Adrenal gland (tissue), 12 donors: ENCODE results near the gene TENT4B. TPM values are rescaled to one million over a fixed set of nuclear protein-coding genes. Genes with fewer than 3 reads are reported as not detected.

Experiments
- DNase-seq, 7 donors: peaks; one replicate each; pipeline ENCODE4 v3.0.0-alpha.2; 2019 to 2020
- H3K27ac ChIP-seq, 5 donors: fragments of 200-600 bp; sonication (generic) in 4 of 5; 1 replicate in 3 of 5; 2 replicates in 2 of 5; pipeline versions ENCODE4 v1.5.1 to v1.8.0; 2016 to 2020; ENCODE audit warnings: mild to moderate bottlenecking in 1 of 5
- H3K27me3 ChIP-seq: fragments of 200-600 bp; 2 replicates; pipeline ENCODE4 v1.8.0; 2021
- H3K36me3 ChIP-seq, 2 donors: fragments of 200-600 bp; replicated peaks in 1 of 2; 1 replicate in 1 of 2; 2 replicates in 1 of 2; pipeline versions ENCODE4 v1.5.1 to v1.8.0; 2018 to 2022
- H3K4me1 ChIP-seq, 2 donors: fragments of 200-600 bp; replicated peaks in 1 of 2; 1 replicate in 1 of 2; 2 replicates in 1 of 2; pipeline versions ENCODE4 v1.5.1 to v1.8.0; 2018 to 2021
- H3K4me3 ChIP-seq, 4 donors: fragments of 200-600 bp; sonication (generic) in 3 of 4; one replicate each; pipeline ENCODE4 v1.5.1; 2016 to 2018
- H3K9me3 ChIP-seq, 3 donors: fragments of 200-600 bp; sonication (generic) in 1 of 3; replicated peaks in 1 of 3; 1 replicate in 2 of 3; 2 replicates in 1 of 3; pipeline versions ENCODE4 v1.5.1 to v1.8.0; 2016 to 2021
- CTCF ChIP-seq, 6 experiments: fragments of 450-650 bp in 4 of 6; fragments of 200-600 bp in 2 of 6; sonication (generic) in 1 of 6; IDR thresholded peaks; 1 replicate in 5 of 6; 2 replicates in 1 of 6; pipeline versions ENCODE4 v1.5.1 to v1.8.0; 2016 to 2021; ENCODE audit warnings: antibody characterized with exemption in 6 of 6, mild to moderate bottlenecking in 2 of 6, moderate library complexity in 1 of 6
- POLR2A ChIP-seq, 2 donors: fragments of 450-650 bp; IDR thresholded peaks; one replicate each; pipeline ENCODE4 v1.6.1; 2017; ENCODE audit warnings: antibody characterized with exemption in 2 of 2, mild to moderate bottlenecking in 2 of 2, moderate library complexity in 1 of 2
- WGBS, 4 donors: extraction: QIAGEN DNeasy Blood & Tissue Kit in 2 of 4; methylation state at CpG; one replicate each; pipeline versions ENCODE4 v1.1.5 to v1.1.7; 2013 to 2017; 5-methylcytosine and 5-hydroxymethylcytosine counted together
- intact Hi-C, 2 donors: fragments of 100-400 bp; cut with DNase I; formaldehyde crosslinking; loops; one replicate each; pipeline versions ENCODE4 v1.14.1 to v1.15.0; 2022 to 2023
- polyA plus RNA-seq, 3 donors: library from polyadenylated mRNA; stranded (reverse); fragments of 200-250 nt in 2 of 3; fragments of 350-450 nt in 1 of 3; fragmentation: Illumina TruSeq in 1 of 3; extraction: RNeasy Lipid Tissue Mini Kit (QIAGEN cat#74804) in 1 of 3; gene quantifications; one replicate each; pipeline ENCODE4 v1.2.3, GENCODE V29; 2013 to 2014
- total RNA-seq, 9 donors: library from RNA; depleted of rRNA in 4 of 9; stranded (reverse); fragments of >200 nt in 4 of 9; fragments of 120-200 nt in 1 of 9; fragmentation: NEBNext Ultra II Directional in 1 of 9; extraction: Animal tissue kit (Norgen Biotek cat#: 25700) in 1 of 9; gene quantifications; one replicate each; pipeline versions ENCODE4 v1.1.0 to v1.2.4, GENCODE V29; 2013 to 2023
- donor health status: healthy with polysubstance abuse.
- donor health status: Bipolar disorder and iron deficiency.
- donor health status: DM: yes; HTN: yes; CAD: no.
- donor health status: DM: no; HTN: no; CAD: no.
- donor health status: DM: no; HTN: no; CAD: no.
- donor health status: DM: yes; HTN: yes; CAD: no.

TENT4B gene
- total and polyA plus RNA-seq, 12 donors, result 4.2 to 27.8 (median 13.4) TPM

- 88 to 95% (median 92%) methylated on average over 1 of the region's 1 CpG for WGBS, 4 donors
- intact Hi-C loops, result no loop called here
- Histone ChIP-seq H3K9me3 (no peaks in the 10 kb centered on the region), H3K4me3 (no peak overlapping the region), H3K36me3 (no peaks in the 10 kb centered on the region), H3K4me1 (peaks cover 19 to 31% of the 10 kb centered on the region in 2 donors), H3K27me3 (no peaks in the 10 kb centered on the region), H3K27ac (peak overlapping the region in 1 of 5 donors; percentile 61)
- no peak for DNase-seq
- no peak for TF ChIP-seq CTCF (IDR thresholded peaks at IDR 0.05)
- TF ChIP-seq POLR2A (IDR thresholded peaks at IDR 0.05), result no peak
These were observed 42.6 kb downstream of the TENT4B start for GRCh38 chr16:50195756-50196155.

DNA sequence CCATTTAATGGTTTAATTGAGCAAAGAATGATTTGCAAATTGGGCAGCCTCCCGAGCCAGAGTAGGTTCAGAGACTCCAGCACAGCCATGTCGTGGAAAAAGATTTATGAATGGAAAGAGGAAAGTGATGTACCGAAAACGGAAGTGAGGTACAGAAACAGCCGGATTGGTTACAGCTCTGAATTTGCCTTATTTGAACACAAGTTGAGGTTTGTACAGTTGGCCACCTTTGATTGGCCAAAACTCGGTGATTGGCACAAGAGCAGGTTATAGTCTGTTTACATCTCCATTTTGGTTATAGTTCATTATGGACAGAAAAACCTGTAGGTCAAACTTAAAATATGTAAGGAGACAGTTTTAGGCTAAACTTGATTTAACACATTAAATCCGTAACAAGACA is 44.5 kb downstream of the TENT4B start:
- Histone ChIP-seq H3K27ac (no peak overlapping the region), H3K9me3 (no peaks in the 10 kb centered on the region), H3K4me1 (peaks cover 31 to 43% of the 10 kb centered on the region in 2 donors), H3K27me3 (no peaks in the 10 kb centered on the region), H3K36me3 (no peaks in the 10 kb centered on the region), H3K4me3 (no peak overlapping the region)
- WGBS, 4 donors, result 88 to 96% (median 91%) methylated on average over 7 of the region's 7 CpGs
- peak in 1 of 7 donors; percentile 3 for DNase-seq
- TF ChIP-seq CTCF (IDR thresholded peaks at IDR 0.05), result no peak
- TF ChIP-seq POLR2A (IDR thresholded peaks at IDR 0.05), result no peak
- intact Hi-C loops, result no loop called here

GRCh38 chr16:50198802-50199403 is 45.8 kb downstream of the TENT4B start:
- Histone ChIP-seq H3K9me3 (no peaks in the 10 kb centered on the region), H3K36me3 (no peaks in the 10 kb centered on the region), H3K4me1 (peaks cover 44 to 53% of the 10 kb centered on the region in 2 donors), H3K4me3 (no peak overlapping the region), H3K27ac (no peak overlapping the region), H3K27me3 (no peaks in the 10 kb centered on the region)
- intact Hi-C loops, result no loop called here
- no peak for TF ChIP-seq POLR2A (IDR thresholded peaks at IDR 0.05)
- no peak for TF ChIP-seq CTCF (IDR thresholded peaks at IDR 0.05)
- WGBS, 4 donors, result 48 to 57% (median 55%) methylated on average over 3 to 4 of the region's 4 CpGs
- no peak for DNase-seq

DNA sequence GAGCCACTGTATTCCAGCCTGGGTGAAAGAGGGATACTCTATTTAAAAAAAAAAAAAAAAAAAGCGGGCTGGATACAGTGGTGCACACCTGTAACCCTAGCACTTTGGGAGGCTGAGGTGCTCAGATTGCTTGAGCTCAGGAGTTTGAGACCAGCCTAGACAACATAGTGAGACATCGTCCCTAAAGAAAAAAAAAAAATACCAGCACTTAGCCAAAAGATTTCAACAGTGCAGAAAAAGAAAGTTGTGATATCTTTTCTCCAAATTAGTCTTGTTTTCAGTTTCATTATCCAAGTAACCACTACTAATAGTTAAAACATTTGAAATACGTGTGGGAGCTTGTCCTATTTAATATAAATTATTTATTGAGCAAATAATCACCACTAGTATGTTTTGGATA is 48.7 kb downstream of the TENT4B start:
- H3K4me3 ChIP-seq, result no peak overlapping the region
- no peaks in the 10 kb centered on the region for H3K36me3 ChIP-seq
- peaks cover 49 to 60% of the 10 kb centered on the region in 2 donors for H3K4me1 ChIP-seq
- H3K9me3 ChIP-seq, result no peaks in the 10 kb centered on the region
- DNase-seq, result no peak
- no peak for TF ChIP-seq CTCF (IDR thresholded peaks at IDR 0.05)
- no peak for TF ChIP-seq POLR2A (IDR thresholded peaks at IDR 0.05)
- peak overlapping the region in 4 of 5 donors; percentile 46 to 90 (median 83) for H3K27ac ChIP-seq
- 46 to 52% (median 46%) methylated on average over 3 of the region's 3 CpGs for WGBS, 4 donors
- H3K27me3 ChIP-seq, result no peaks in the 10 kb centered on the region
- intact Hi-C loops, result no loop called here
